IMR-90 (cell line): ENCODE results near the gene BRD3. TPM values are rescaled to one million over a fixed set of nuclear protein-coding genes. Genes with fewer than 3 reads are reported as not detected.

Source experiments
- ATAC-seq: fragments of 200-7000 bp; cut with Tn5 transposase; 2 replicates; pipeline ENCODE4 v1.9.1; 2020; ENCODE audit warnings: low read depth, mild to moderate bottlenecking, moderate library complexity
- BruUV-seq: library from RNA; stranded (reverse); fragments of 400-500 nt; replicated peaks from 2 replicates; lab custom pipeline; 2021; lab: Mats Ljungman, UMichigan
- CTCF ChIA-PET: fragments of 300-600 bp; formaldehyde crosslinking; extraction: SDS; loops from one replicate; lab custom pipeline; 2021; ENCODE audit warnings: antibody characterized with exemption; lab: Yijun Ruan, JAX
- POLR2A ChIA-PET: fragments of 300-600 bp; sonication (Branson Sonifier 250); formaldehyde crosslinking; loops from one replicate; lab custom pipeline; 2022; ENCODE audit warnings: antibody characterized with exemption; ENCODE audit not compliant: unreplicated experiment; lab: Charles Lee
- DNase-seq: peaks from one replicate; pipeline ENCODE4 v3.0.0; 2013
- H2AFZ ChIP-seq: replicated peaks from 2 replicates; pipeline ENCODE3; 2013; ENCODE audit warnings: low read length, mild to moderate bottlenecking; ENCODE audit not compliant: poor library complexity
- H2AK5ac ChIP-seq: 2 replicates; pipeline ENCODE4 v1.6.1; 2013; ENCODE audit warnings: low read depth, low read length, inconsistent platforms
- H2AK9ac ChIP-seq: replicated peaks from 2 replicates; pipeline ENCODE3; 2013; ENCODE audit warnings: mild to moderate bottlenecking, low read depth, low read length, moderate library complexity; ENCODE audit not compliant: poor library complexity
- H2BK120ac ChIP-seq: 2 replicates; pipeline ENCODE4 v1.6.1; 2013; ENCODE audit warnings: low read depth, low read length, inconsistent platforms
- H2BK15ac ChIP-seq: 3 replicates; pipeline ENCODE4 v1.6.1; 2013; ENCODE audit warnings: low read depth, low read length, inconsistent platforms
- H2BK20ac ChIP-seq: 2 replicates; pipeline ENCODE4 v1.6.1; 2013; ENCODE audit warnings: low read depth, mild to moderate bottlenecking, inconsistent platforms, low read length, moderate library complexity
- H2BK5ac ChIP-seq: 2 replicates; pipeline ENCODE4 v1.6.1; 2013; ENCODE audit warnings: mild to moderate bottlenecking, low read depth, low read length, inconsistent platforms; ENCODE audit not compliant: poor library complexity, severe bottlenecking
- H3K14ac ChIP-seq: replicated peaks from 2 replicates; pipeline ENCODE4 v1.6.1; 2013; ENCODE audit warnings: low read depth, low read length, inconsistent platforms
- H3K18ac ChIP-seq: 2 replicates; pipeline ENCODE4 v1.6.1; 2013; ENCODE audit warnings: low read depth, low read length, control low read depth
- H3K23ac ChIP-seq: 2 replicates; pipeline ENCODE4 v1.6.1; 2013; ENCODE audit warnings: low read depth, low read length, inconsistent platforms
- H3K27ac ChIP-seq: 2 replicates; pipeline ENCODE4 v1.5.1; 2013; ENCODE audit warnings: mild to moderate bottlenecking, control low read depth, low read length; ENCODE audit not compliant: insufficient read depth
- H3K27me3 ChIP-seq: 2 replicates; pipeline ENCODE4 v1.6.1; 2013; ENCODE audit warnings: low read length; ENCODE audit not compliant: control insufficient read depth, insufficient read depth
- H3K36me3 ChIP-seq: 2 replicates; pipeline ENCODE4 v1.6.1; 2013; ENCODE audit warnings: low read length, mixed read lengths; ENCODE audit not compliant: control insufficient read depth, insufficient read depth
- H3K4ac ChIP-seq: 2 replicates; pipeline ENCODE4 v1.6.1; 2013; ENCODE audit warnings: low read depth, low read length, inconsistent platforms
- H3K4me1 ChIP-seq: 2 replicates; pipeline ENCODE4 v1.6.1; 2013; ENCODE audit warnings: low read length, mixed read lengths; ENCODE audit not compliant: control insufficient read depth, insufficient read depth
- H3K4me2 ChIP-seq: 2 replicates; pipeline ENCODE4 v1.6.1; 2013; ENCODE audit warnings: low read depth, mild to moderate bottlenecking, control low read depth, low read length, moderate library complexity
- H3K4me3 ChIP-seq: 2 replicates; pipeline ENCODE4 v1.5.1; 2013; ENCODE audit warnings: low read depth, mild to moderate bottlenecking, control low read depth, low read length, moderate library complexity; ENCODE audit not compliant: insufficient read depth
- H3K56ac ChIP-seq: 2 replicates; pipeline ENCODE4 v1.6.1; 2013; ENCODE audit warnings: low read length, inconsistent platforms; ENCODE audit not compliant: insufficient read depth; ENCODE audit errors: extremely low read depth
- H3K79me1 ChIP-seq, 2 experiments: 2 replicates each; pipeline ENCODE4 v1.6.1; 2013; ENCODE audit warnings: low read length in 2 of 2, inconsistent platforms in 1 of 2, low read depth in 1 of 2
- H3K9ac ChIP-seq: 2 replicates; pipeline ENCODE4 v1.6.1; 2013; ENCODE audit warnings: low read depth, low read length, control low read depth
- H3K9me1 ChIP-seq: 2 replicates; pipeline ENCODE4 v1.6.1; 2013; ENCODE audit warnings: low read length, inconsistent platforms; ENCODE audit not compliant: insufficient read depth
- H3K9me3 ChIP-seq: 2 replicates; pipeline ENCODE4 v1.6.1; 2013; ENCODE audit warnings: low read length; ENCODE audit not compliant: control insufficient read depth, insufficient read depth
- H4K20me1 ChIP-seq: 2 replicates; pipeline ENCODE4 v1.6.1; 2013; ENCODE audit warnings: low read length, inconsistent platforms; ENCODE audit not compliant: insufficient read depth
- H4K5ac ChIP-seq: 2 replicates; pipeline ENCODE4 v1.6.1; 2013; ENCODE audit warnings: mild to moderate bottlenecking, low read depth, low read length, control low read depth
- H4K8ac ChIP-seq, 2 experiments: 2 replicates each; pipeline ENCODE4 v1.6.1; 2013; ENCODE audit warnings: low read depth in 2 of 2, low read length in 2 of 2, control low read depth in 1 of 2, inconsistent platforms in 1 of 2
- H4K91ac ChIP-seq: 2 replicates; pipeline ENCODE4 v1.6.1; 2013; ENCODE audit warnings: low read depth, low read length, inconsistent platforms; ENCODE audit not compliant: insufficient read depth
- BHLHE40 ChIP-seq: fragments of 150-350 bp; IDR thresholded peaks from 2 replicates; pipeline ENCODE4 v1.6.1; 2016; ENCODE audit warnings: mild to moderate bottlenecking, low read depth, low read length
- CHD1 ChIP-seq: IDR thresholded peaks from 2 replicates; pipeline ENCODE4 v1.6.1; 2012; ENCODE audit warnings: low read depth, low read length, improper control_type of control experiment
- FOS ChIP-seq: fragments of 150-350 bp; IDR thresholded peaks from 2 replicates; pipeline ENCODE4 v1.6.1; 2016; ENCODE audit warnings: low read depth, low read length
- MAFK ChIP-seq: IDR thresholded peaks from 2 replicates; pipeline ENCODE4 v1.6.1; 2012; ENCODE audit warnings: low read depth, low read length, improper control_type of control experiment
- MAZ ChIP-seq: IDR thresholded peaks from 2 replicates; pipeline ENCODE4 v1.6.1; 2012; ENCODE audit warnings: low read depth, mild to moderate bottlenecking, low read length, improper control_type of control experiment, moderate library complexity, borderline replicate concordance
- MXI1 ChIP-seq: IDR thresholded peaks from 2 replicates; pipeline ENCODE4 v1.6.1; 2012; ENCODE audit warnings: low read depth, mild to moderate bottlenecking, low read length, moderate library complexity, borderline replicate concordance
- POLR2A ChIP-seq: IDR thresholded peaks from 2 replicates; pipeline ENCODE4 v1.6.1; 2012; ENCODE audit warnings: mild to moderate bottlenecking, low read depth, low read length
- RAD21 ChIP-seq: IDR thresholded peaks from 2 replicates; pipeline ENCODE4 v1.6.1; 2012; ENCODE audit warnings: low read length, improper control_type of control experiment
- RCOR1 ChIP-seq: IDR thresholded peaks from 2 replicates; pipeline ENCODE4 v1.6.1; 2012; ENCODE audit warnings: mild to moderate bottlenecking, low read length, improper control_type of control experiment; ENCODE audit not compliant: insufficient replicate concordance
- SMC3 ChIP-seq: fragments of 150-350 bp; IDR thresholded peaks from 2 replicates; pipeline ENCODE4 v1.6.1; 2016; ENCODE audit warnings: low read depth, mild to moderate bottlenecking, antibody characterized with exemption, low read length, moderate library complexity
- WGBS, 2 experiments: methylation state at CpG; one replicate each; pipeline versions ENCODE4 v1.1.5 to v1.1.7; 2013; ENCODE audit warnings: missing lambda C conversion rate in 2 of 2; ENCODE audit not compliant: insufficient read length in 1 of 2; ENCODE audit errors: extremely low coverage in 2 of 2; 5-methylcytosine and 5-hydroxymethylcytosine counted together
- dilution Hi-C: fragments of 300-500 bp; cut with HindIII; formaldehyde crosslinking; loops from one replicate; pipeline ENCODE4 v1.14.3; 2018; ENCODE audit warnings: low sequenced_read_pairs; ENCODE audit not compliant: unreplicated experiment
- in situ Hi-C: fragments of 300-500 bp; cut with MboI; formaldehyde crosslinking; loops from 3 replicates; pipeline ENCODE4 v1.14.3; 2019; ENCODE audit warnings: low sequenced_read_pairs, inconsistent platforms, mixed read lengths
- intact Hi-C: fragments of 100-400 bp; cut with micrococcal nuclease; formaldehyde crosslinking; loops from 2 replicates; pipeline ENCODE4 v1.10.0; 2022
- polyA plus RNA-seq, 3 experiments: library from polyadenylated mRNA; depleted of rRNA; stranded (reverse); fragments of >200 nt; gene quantifications; 2 replicates each; pipeline ENCODE4 v1.2.3, GENCODE V29; 2012; ENCODE audit warnings: low replicate concordance in 1 of 3
- total RNA-seq: library from RNA; depleted of rRNA; stranded (reverse); fragments of >200 nt; gene quantifications from 2 replicates; pipeline ENCODE4 v1.2.3, GENCODE V29; 2012
- TF ChIP-seq, protein P1 (sequence below): conservative IDR thresholded peaks from 2 replicates; pipeline ENCODE4 v1.5.1; 2012; ENCODE audit warnings: mild to moderate bottlenecking, low read depth, low read length, improper control_type of control experiment

The BRD3 gene
- total and polyA plus RNA-seq, 2 of the 4 experiments (the other 2 are of a cell fraction) = 2.2 to 7.1 TPM

DNA sequence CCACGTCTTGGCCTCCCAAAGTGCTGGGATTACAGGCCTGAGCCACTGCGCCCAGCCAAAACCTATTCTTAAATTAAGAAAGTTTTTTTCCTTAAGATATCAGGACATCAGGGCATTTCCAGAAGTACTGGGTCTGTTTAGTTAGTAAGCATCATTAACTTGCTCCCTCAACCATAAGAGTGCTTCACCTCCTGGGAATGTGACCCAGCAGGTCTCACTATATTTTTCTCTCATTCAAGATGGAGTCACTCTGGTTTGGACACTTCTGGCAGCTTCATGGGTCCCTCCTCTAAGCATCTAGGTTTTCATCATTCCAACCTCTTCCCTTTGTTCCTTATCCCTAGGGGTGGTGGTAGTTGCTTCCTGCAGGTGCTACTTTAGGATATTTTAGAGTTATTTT lies 52.9 kb downstream of the BRD3 start:
- Histone ChIP-seq H2AK9ac (no peak overlapping the region), H4K20me1 (no peaks in the 10 kb centered on the region), H4K5ac (no peak overlapping the region), H3K79me1 (no peaks in the 10 kb centered on the region), H3K23ac (no peak overlapping the region), H3K4me1 (no peaks in the 10 kb centered on the region), H3K18ac (no peak overlapping the region), H3K9me1 (no peaks in the 10 kb centered on the region), H2BK5ac (no peak overlapping the region), H3K4me2 (no peak overlapping the region), H2BK20ac (no peak overlapping the region), H3K9ac (no peak overlapping the region), H3K56ac (no peak overlapping the region), H3K27me3 (no peaks in the 10 kb centered on the region), H4K8ac (no peak overlapping the region), H4K91ac (no peak overlapping the region), H3K27ac (no peak overlapping the region), H3K4ac (no peak overlapping the region), H3K9me3 (peaks cover 7% of the 10 kb centered on the region), H2BK15ac (no peak overlapping the region), H3K4me3 (no peak overlapping the region), H2BK120ac (no peak overlapping the region), H2AK5ac (no peak overlapping the region), H3K14ac (no peak overlapping the region), H2AFZ (no peak overlapping the region), H3K36me3 (no peaks in the 10 kb centered on the region)
- TF ChIP-seq POLR2A (no peak), CHD1 (no peak), RAD21 (no peak), MAFK (no peak), FOS (no peak), MXI1 (no peak), BHLHE40 (no peak), MAZ (no peak), SMC3 (no peak), RCOR1 (no peak)
- TF ChIP-seq, protein P1, sequence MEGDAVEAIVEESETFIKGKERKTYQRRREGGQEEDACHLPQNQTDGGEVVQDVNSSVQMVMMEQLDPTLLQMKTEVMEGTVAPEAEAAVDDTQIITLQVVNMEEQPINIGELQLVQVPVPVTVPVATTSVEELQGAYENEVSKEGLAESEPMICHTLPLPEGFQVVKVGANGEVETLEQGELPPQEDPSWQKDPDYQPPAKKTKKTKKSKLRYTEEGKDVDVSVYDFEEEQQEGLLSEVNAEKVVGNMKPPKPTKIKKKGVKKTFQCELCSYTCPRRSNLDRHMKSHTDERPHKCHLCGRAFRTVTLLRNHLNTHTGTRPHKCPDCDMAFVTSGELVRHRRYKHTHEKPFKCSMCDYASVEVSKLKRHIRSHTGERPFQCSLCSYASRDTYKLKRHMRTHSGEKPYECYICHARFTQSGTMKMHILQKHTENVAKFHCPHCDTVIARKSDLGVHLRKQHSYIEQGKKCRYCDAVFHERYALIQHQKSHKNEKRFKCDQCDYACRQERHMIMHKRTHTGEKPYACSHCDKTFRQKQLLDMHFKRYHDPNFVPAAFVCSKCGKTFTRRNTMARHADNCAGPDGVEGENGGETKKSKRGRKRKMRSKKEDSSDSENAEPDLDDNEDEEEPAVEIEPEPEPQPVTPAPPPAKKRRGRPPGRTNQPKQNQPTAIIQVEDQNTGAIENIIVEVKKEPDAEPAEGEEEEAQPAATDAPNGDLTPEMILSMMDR = no peak
- in situ Hi-C loops (no loop called here), intact Hi-C loops (no loop called here), dilution Hi-C loops (loop anchor here (25.0 kb wide), 1 partner anchor 228 kb away; no protein-coding TSS in a partner anchor)
- no TSS peak for BruUV-seq
- ATAC-seq (no peak), DNase-seq (no peak)
- no CpG with 5 or more reads among the region's 2 CpGs for WGBS, 2 experiments
- ChIA-PET CTCF (no interaction called here), POLR2A (no interaction called here)
